Breast epithelium (tissue), 4 donors: ENCODE measurements around the gene NEURL1. TPM values are rescaled to one million over a fixed set of nuclear protein-coding genes. Genes with fewer than 3 reads are reported as not detected.

ENCODE experiments used
- DNase-seq, 2 donors: peaks; one replicate each; pipeline ENCODE4 v3.0.0-alpha.2; 2019; ENCODE audit warnings: low spot score in 2 of 2
- H3K27ac ChIP-seq, 2 donors: fragments of 200-600 bp; sonication (generic) in 1 of 2; one replicate each; pipeline ENCODE4 v1.5.1; 2016 to 2019; ENCODE audit warnings: mild to moderate bottlenecking in 1 of 2
- H3K27me3 ChIP-seq, 2 donors: fragments of 200-600 bp; sonication (generic) in 1 of 2; one replicate each; pipeline versions ENCODE4 v1.5.1 to v1.6.0; 2017 to 2019; ENCODE audit warnings: control low read depth in 1 of 2, mild to moderate bottlenecking in 1 of 2
- H3K36me3 ChIP-seq: fragments of 200-600 bp; one replicate; pipeline ENCODE4 v1.5.1; 2019
- H3K4me1 ChIP-seq, 2 donors: fragments of 200-600 bp; sonication (generic); one replicate each; pipeline ENCODE4 v1.5.1; 2016 to 2019; ENCODE audit warnings: control low read depth in 1 of 2
- H3K4me3 ChIP-seq, 3 donors: fragments of 200-600 bp; sonication (generic); 1 replicate in 2 of 3; 2 replicates in 1 of 3; pipeline ENCODE4 v1.5.1; 2016 to 2019; ENCODE audit warnings: mild to moderate bottlenecking in 3 of 3, moderate library complexity in 2 of 3
- H3K9me3 ChIP-seq, 2 donors: fragments of 200-600 bp; sonication (generic) in 1 of 2; one replicate each; pipeline ENCODE4 v1.5.1; 2016 to 2019; ENCODE audit warnings: control low read depth in 1 of 2
- POLR2A ChIP-seq: fragments of 450-650 bp; IDR thresholded peaks from one replicate; pipeline ENCODE4 v1.6.1; 2016; ENCODE audit warnings: antibody characterized with exemption, mild to moderate bottlenecking, moderate library complexity
- POLR2AphosphoS5 ChIP-seq, 3 donors: sonication (generic); formaldehyde crosslinking; IDR thresholded peaks; one replicate each; pipeline ENCODE4 v1.6.1; 2017; ENCODE audit warnings: antibody characterized with exemption in 3 of 3
- intact Hi-C: fragments of 100-400 bp; cut with DNase I; formaldehyde crosslinking; loops from one replicate; pipeline ENCODE4 v1.15.1; 2023; ENCODE audit warnings: low total_unique reads
- total RNA-seq, 3 donors: library from RNA; depleted of rRNA; stranded (reverse); fragments of >200 nt; gene quantifications; one replicate each; pipeline ENCODE4 v1.1.0, GENCODE V29; 2016
- TF ChIP-seq, protein P1 (sequence below), 3 donors: fragments of 450-650 bp; IDR thresholded peaks; one replicate each; pipeline ENCODE4 v1.5.1; 2016 to 2017; ENCODE audit warnings: antibody characterized with exemption in 3 of 3, mild to moderate bottlenecking in 3 of 3, moderate library complexity in 3 of 3

The NEURL1 gene
- total RNA-seq, 3 donors from 2014 or later: 0.16 to 1.5 (median 0.33) TPM

DNA sequence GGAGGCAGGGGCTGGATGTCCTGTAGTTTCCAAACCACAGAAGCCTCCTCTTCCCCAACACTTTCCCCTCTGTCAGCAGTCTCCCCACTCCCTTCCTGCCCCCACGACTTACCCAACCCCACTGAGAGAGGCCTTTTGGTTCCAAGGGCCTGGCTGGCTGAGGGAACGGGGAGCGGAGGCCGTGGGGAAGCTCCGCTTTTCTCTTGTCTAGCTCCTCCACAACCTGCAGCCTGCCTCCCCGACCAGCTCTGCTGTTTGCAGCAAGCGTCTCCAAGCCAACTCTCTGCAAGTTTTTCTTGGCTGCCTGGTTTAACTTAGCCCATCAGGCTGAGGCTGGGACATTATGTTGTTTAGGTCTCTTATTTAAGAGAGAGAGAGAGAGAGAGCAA is 126.8 kb downstream of the NEURL1 start:
- peak overlapping the region; percentile 29 to 80 for H3K27ac ChIP-seq
- no peaks in the 10 kb centered on the region for H3K36me3 ChIP-seq
- peaks cover 0 to 32% of the 10 kb centered on the region in 2 donors for H3K4me1 ChIP-seq
- H3K9me3 ChIP-seq: no peaks in the 10 kb centered on the region
- no peak for TF ChIP-seq POLR2A
- TF ChIP-seq, protein P1, sequence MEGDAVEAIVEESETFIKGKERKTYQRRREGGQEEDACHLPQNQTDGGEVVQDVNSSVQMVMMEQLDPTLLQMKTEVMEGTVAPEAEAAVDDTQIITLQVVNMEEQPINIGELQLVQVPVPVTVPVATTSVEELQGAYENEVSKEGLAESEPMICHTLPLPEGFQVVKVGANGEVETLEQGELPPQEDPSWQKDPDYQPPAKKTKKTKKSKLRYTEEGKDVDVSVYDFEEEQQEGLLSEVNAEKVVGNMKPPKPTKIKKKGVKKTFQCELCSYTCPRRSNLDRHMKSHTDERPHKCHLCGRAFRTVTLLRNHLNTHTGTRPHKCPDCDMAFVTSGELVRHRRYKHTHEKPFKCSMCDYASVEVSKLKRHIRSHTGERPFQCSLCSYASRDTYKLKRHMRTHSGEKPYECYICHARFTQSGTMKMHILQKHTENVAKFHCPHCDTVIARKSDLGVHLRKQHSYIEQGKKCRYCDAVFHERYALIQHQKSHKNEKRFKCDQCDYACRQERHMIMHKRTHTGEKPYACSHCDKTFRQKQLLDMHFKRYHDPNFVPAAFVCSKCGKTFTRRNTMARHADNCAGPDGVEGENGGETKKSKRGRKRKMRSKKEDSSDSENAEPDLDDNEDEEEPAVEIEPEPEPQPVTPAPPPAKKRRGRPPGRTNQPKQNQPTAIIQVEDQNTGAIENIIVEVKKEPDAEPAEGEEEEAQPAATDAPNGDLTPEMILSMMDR (IDR thresholded peaks at IDR 0.05): no peak
- TF ChIP-seq POLR2AphosphoS5 (IDR thresholded peaks at IDR 0.05): no peak
- H3K4me3 ChIP-seq: no peak overlapping the region
- H3K27me3 ChIP-seq: no peaks in the 10 kb centered on the region
- intact Hi-C loops: no loop called here
- no peak for DNase-seq

DNA sequence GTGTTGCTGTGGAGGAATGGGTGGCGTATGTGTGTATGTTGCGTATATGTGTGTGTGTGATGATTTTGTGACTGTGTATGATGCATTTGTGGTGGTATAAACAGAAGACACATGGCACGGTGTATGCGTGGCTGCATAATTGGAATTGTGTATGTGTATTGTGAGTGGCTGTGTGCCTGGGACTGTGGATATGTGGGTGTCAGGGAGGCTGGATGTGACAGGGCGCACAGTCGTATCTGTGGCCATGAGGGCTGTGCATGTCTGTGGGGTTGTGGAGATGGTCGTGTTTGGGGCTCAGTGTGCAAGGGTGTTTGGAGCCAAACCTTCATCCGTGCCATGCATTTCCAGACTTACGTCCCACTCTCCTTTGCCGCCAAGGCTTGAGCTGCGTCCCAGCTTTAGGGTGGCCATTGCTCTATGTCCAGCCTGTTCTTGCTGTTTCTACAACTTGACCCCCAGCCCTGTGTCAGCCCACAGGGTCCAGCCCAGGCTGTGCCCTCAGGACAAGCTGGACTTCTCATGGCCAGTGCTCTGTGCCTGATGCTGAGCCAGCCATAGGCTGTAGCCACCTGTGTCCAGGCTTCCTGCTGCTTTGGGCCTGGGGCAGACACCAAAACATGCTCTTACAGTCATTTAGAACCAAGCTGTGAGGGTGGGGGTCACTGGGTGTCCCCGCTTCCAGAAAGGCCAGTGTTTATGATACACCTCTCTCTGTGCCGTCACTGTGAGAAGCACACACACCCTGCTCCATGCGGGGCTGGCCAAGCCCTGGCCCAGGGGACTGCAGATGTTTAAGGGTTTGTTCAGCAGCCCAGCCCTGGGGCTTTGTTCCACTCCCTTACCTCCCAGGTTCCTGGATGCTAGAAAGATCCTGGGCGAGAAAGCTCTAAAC is 127.6 kb downstream of the NEURL1 start:
- TF ChIP-seq POLR2A (no peak), POLR2AphosphoS5 (IDR thresholded peaks at IDR 0.05) (no peak)
- TF ChIP-seq, protein P1 (IDR thresholded peaks at IDR 0.05): no peak
- H3K27ac ChIP-seq: peak overlapping the region; percentile 60 to 80
- no peaks in the 10 kb centered on the region for H3K36me3 ChIP-seq
- no peaks in the 10 kb centered on the region for H3K9me3 ChIP-seq
- peaks cover 0 to 32% of the 10 kb centered on the region in 2 donors for H3K4me1 ChIP-seq
- DNase-seq: no peak
- no peaks in the 10 kb centered on the region for H3K27me3 ChIP-seq
- intact Hi-C loops: no loop called here
- H3K4me3 ChIP-seq: no peak overlapping the region

DNA sequence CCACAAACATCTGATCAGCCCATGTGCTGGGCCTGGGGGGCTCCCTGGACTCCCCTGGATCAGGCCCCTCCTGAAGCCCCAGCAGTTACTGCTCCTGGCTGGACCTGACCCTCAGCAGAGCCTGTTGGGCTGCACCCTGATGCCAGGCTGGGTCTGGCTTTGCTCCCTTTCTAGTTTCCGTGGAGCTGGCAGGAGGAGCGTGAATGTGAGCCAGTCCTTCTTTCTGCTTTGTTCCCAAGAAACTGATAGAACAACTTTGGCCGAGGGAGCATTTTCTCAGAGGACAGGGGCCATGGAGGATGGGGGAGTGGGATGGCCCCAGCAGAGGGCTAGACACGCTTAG is 128.2 kb downstream of the NEURL1 start:
- TF ChIP-seq, protein P1 (IDR thresholded peaks at IDR 0.05): no peak
- TF ChIP-seq POLR2AphosphoS5 (IDR thresholded peaks at IDR 0.05) (no peak), POLR2A (no peak)
- Histone ChIP-seq H3K4me3 (no peak overlapping the region), H3K9me3 (no peaks in the 10 kb centered on the region), H3K27me3 (no peaks in the 10 kb centered on the region), H3K27ac (peak overlapping the region; percentile 60 to 80), H3K36me3 (no peaks in the 10 kb centered on the region), H3K4me1 (peaks cover 0 to 32% of the 10 kb centered on the region in 2 donors)
- intact Hi-C loops: loop anchor here (2.0 kb wide), 1 partner anchor 49 kb away; no protein-coding TSS in a partner anchor
- no peak for DNase-seq

DNA sequence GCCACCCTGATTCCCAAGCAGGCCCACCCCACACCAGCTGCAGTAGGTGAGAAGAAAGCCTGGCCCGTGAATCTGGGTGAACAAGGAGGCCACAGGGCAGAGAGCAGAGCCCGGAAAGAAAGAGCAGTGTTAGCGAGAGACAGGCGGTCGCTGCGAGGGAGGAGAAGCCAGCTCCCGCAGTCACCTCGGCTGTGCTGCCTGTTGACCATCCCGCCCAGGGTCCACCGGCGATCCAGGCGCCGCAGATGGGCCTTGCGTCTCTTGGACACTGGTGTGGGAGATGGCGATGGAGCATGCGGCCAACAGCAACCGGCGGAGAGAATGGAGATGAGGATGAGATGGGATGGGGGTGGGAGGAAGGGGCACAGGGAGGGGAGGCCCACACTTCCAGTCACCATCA is 128.8 kb downstream of the NEURL1 start:
- intact Hi-C loops: loop anchor here (2.0 kb wide), 1 partner anchor 49 kb away; no protein-coding TSS in a partner anchor
- H3K36me3 ChIP-seq: no peaks in the 10 kb centered on the region

More for the DNA sequence above, 128.8 kb downstream of the NEURL1 start:
- Histone ChIP-seq H3K27ac (peak overlapping the region; percentile 60 to 80), H3K4me3 (no peak overlapping the region), H3K27me3 (no peaks in the 10 kb centered on the region), H3K4me1 (peaks cover 0 to 29% of the 10 kb centered on the region in 2 donors), H3K9me3 (no peaks in the 10 kb centered on the region)
- no peak for DNase-seq
- TF ChIP-seq, protein P1 (IDR thresholded peaks at IDR 0.05): no peak
- no peak for TF ChIP-seq POLR2A
- TF ChIP-seq POLR2AphosphoS5 (IDR thresholded peaks at IDR 0.05): no peak
